ENCODE data around the gene STYXL2.

Gene STYXL2

DNA sequence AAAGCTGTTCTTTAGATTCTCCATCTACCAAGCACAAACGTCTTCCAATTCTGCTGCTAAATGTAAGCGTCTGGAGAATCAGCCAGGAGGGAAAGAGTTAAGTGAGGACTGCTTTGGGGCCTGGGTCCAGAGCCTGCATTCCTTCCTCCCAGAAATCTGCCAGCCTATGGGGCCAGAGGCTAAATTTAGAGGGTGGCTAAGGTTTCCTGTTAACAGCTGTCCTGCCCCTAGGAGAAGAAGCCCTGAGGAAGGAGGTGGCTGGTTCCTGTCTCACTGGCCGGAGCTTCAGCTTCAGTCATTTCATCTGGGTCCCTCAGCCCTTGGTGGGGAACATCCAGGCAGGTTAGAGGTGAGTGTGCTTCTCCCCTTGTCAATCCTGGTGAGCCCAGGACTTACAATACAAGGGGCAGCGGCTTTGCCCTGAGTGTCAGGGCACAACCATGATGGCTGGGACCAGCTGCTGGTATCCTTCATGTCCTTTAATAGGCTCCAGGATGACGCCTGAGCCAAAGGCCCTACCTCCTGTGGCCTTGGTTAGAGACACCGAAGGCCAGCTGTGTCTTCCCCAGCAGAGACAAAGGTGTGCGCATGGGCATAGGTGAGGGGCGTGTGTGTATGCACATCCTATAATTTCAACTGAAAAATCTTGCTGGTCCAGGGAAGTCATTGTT, at the start of gene STYXL2:
Gene STYXL2, plus strand, starts transcription at position 230 of the 671 bp plus-strand sequence. CDS start 775 bp downstream, outside the sequence.
- CTCF ChIA-PET: no interaction called here
- POLR2A ChIA-PET: interaction anchor here (2.1 kb wide), 1 partner anchor 126 kb away, joined by 8 read pairs; the partner anchor contains the start of gene POU2F1
- DNase-seq (ENCODE audit: extremely low spot score): no peak
- no peak for TF ChIP-seq SUZ12 (IDR thresholded peaks at IDR 0.05)
- TF ChIP-seq FOXM1 (IDR thresholded peaks at IDR 0.05; ENCODE audit: borderline replicate concordance): no peak
- TF ChIP-seq L3MBTL2 (conservative IDR thresholded peaks at IDR 0.05): no peak
- no peak for TF ChIP-seq NFRKB (IDR thresholded peaks at IDR 0.05)
- no peak for TF ChIP-seq FOXA1 (IDR thresholded peaks at IDR 0.05)
- TF ChIP-seq TARDBP (IDR thresholded peaks at IDR 0.05): no peak
- no peak for TF ChIP-seq FOXK2 (IDR thresholded peaks at IDR 0.05)
- TF ChIP-seq ZNF384 (IDR thresholded peaks at IDR 0.05): no peak

- CTCF ChIA-PET: interaction anchor here (1.2 to 1.6 kb wide), 2 partner anchors 136 to 176 kb away, joined by 3 to 4 read pairs; partner anchors contain the start of gene TADA1
- POLR2A ChIA-PET: no interaction called here
- no peak for DNase-seq (ENCODE audit: extremely low spot score)
- no peak for TF ChIP-seq TARDBP (IDR thresholded peaks at IDR 0.05)
- no peak for TF ChIP-seq FOXM1 (IDR thresholded peaks at IDR 0.05; ENCODE audit: borderline replicate concordance)
- TF ChIP-seq L3MBTL2 (conservative IDR thresholded peaks at IDR 0.05): no peak
- TF ChIP-seq ARNT (IDR thresholded peaks at IDR 0.05): no peak
- TF ChIP-seq FOXA1 (IDR thresholded peaks at IDR 0.05): no peak
- no peak for TF ChIP-seq NFRKB (IDR thresholded peaks at IDR 0.05)
- no peak for TF ChIP-seq CTBP1 (IDR thresholded peaks at IDR 0.05; ENCODE audit: borderline replicate concordance)
- no peak for TF ChIP-seq LEF1 (IDR thresholded peaks at IDR 0.05; ENCODE audit: borderline replicate concordance)
- no peak for TF ChIP-seq ELF4 (IDR thresholded peaks at IDR 0.05)
- TF ChIP-seq PKNOX1 (IDR thresholded peaks at IDR 0.05): no peak
- no peak for TF ChIP-seq SUZ12 (IDR thresholded peaks at IDR 0.05)
- no peak for TF ChIP-seq FOXK2 (IDR thresholded peaks at IDR 0.05)
- TF ChIP-seq ZNF384 (IDR thresholded peaks at IDR 0.05): no peak
- no peak for TF ChIP-seq BHLHE40 (IDR thresholded peaks at IDR 0.05; ENCODE audit: borderline replicate concordance)
Observed at GRCh38 chr1:167051907-167052306, 42.0 kb upstream of the STYXL2 start.

DNA sequence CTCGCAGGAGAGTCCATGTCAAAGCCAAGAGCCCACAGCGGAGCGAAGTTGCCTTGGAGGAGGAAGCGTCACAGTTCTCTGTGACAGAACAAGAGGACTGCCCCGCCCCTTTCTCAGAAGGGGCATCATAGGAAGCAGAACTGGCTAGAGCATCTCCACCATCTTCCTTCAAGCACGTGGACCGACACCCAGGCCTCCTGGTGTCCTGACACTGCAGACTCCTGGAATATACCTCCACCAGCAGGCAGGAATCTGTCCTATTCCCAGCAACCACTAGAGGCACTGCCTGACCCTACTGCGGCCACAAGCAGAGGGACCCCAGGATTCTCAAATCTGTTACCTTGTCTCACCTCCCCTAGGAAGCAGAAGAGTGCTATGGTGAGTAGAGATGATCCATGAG, 41.5 kb upstream of the STYXL2 start:
- peak; percentile 76 for DNase-seq (ENCODE audit: extremely low spot score)
- POLR2A ChIA-PET: no interaction called here
- CTCF ChIA-PET: interaction anchor here (1.2 to 1.6 kb wide), 4 partner anchors 136 to 176 kb away, joined by 3 to 7 read pairs (median 4); partner anchors contain the start of gene TADA1
- TF ChIP-seq L3MBTL2 (conservative IDR thresholded peaks at IDR 0.05): 0 out of 2 replicates have a peak, but pooled peaks have one; percentile 27
- TF ChIP-seq LEF1 (IDR thresholded peaks at IDR 0.05; ENCODE audit: borderline replicate concordance): no peak

DNA sequence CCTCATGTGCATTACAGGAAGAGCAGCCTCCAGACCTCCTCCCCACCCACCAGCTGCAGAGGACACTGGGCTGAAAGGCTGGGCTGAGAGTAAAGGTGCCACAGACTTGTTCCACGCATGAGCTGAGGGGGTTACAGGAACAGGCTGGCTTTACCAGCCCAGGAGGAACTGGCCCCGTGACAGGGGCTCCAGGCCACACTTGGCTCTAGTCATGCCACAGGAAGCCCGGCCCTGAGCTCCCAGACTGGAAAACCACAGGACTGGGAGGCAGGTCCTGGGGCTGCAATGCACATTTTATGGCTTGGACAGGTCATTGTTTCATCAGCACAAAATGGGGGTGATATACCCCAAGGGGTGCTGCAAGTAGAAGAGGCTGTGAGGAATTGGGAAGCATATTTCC, 39.3 kb upstream of the STYXL2 start:
- DNase-seq (ENCODE audit: extremely low spot score): no peak
- TF ChIP-seq FOXA1 (IDR thresholded peaks at IDR 0.05) (no peak), LEF1 (IDR thresholded peaks at IDR 0.05; ENCODE audit: borderline replicate concordance) (no peak), FOXM1 (IDR thresholded peaks at IDR 0.05; ENCODE audit: borderline replicate concordance) (no peak), TARDBP (IDR thresholded peaks at IDR 0.05) (no peak), ELF4 (IDR thresholded peaks at IDR 0.05) (no peak), SP1 (IDR thresholded peaks at IDR 0.05) (no peak), HDGF (IDR thresholded peaks at IDR 0.05; ENCODE audit: borderline replicate concordance) (no peak), NFRKB (IDR thresholded peaks at IDR 0.05) (no peak), L3MBTL2 (conservative IDR thresholded peaks at IDR 0.05) (no peak), ARNT (IDR thresholded peaks at IDR 0.05) (no peak), ZNF384 (IDR thresholded peaks at IDR 0.05) (no peak), CTBP1 (IDR thresholded peaks at IDR 0.05; ENCODE audit: borderline replicate concordance) (no peak), BHLHE40 (IDR thresholded peaks at IDR 0.05; ENCODE audit: borderline replicate concordance) (no peak), PKNOX1 (IDR thresholded peaks at IDR 0.05) (no peak), SUZ12 (IDR thresholded peaks at IDR 0.05) (no peak)
- POLR2A ChIA-PET: interaction anchor here (1.9 kb wide), 1 partner anchor 11 kb away, joined by 5 read pairs; no protein-coding TSS in a partner anchor
- CTCF ChIA-PET: interaction anchor here (1.1 to 2.2 kb wide), 2 partner anchors 11 to 144 kb away, joined by 4 to 6 read pairs; no protein-coding TSS in a partner anchor

DNA sequence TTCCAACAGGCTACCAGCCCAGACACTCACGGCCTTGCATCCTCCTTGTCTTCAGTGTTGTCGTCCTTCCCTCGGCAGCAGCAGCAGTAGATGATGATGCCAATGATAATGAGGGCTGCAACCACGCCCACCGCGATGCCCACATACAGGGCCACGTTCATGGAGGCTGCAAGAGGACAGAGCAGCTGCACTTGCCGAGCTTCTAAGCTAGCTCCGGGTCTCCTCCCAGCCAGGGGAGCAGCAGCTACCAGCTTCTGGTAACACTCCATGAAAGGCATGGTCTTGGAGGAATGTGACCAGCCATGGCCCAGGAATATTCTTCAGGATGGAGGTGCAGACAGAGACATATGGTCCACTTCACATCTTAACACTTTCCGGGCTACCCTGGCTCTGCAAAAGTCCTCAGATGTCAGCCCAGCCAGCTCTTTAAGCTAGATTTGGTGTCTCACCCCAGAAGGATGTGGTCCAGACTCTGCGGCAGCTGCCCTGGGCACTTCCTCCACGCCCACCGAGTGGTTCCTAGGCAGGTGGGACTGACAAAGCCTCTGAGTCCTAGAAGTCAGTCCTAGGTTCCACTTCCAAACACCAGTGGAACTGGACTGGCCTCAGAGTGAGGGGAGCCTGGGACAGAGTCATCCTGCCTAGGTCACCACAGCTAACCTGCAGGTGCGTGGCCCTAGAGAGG, 38.8 kb upstream of the STYXL2 start:
- POLR2A ChIA-PET: interaction anchor here (1.9 kb wide), 1 partner anchor 11 kb away, joined by 5 read pairs; no protein-coding TSS in a partner anchor
- CTCF ChIA-PET: interaction anchor here (1.0 to 2.2 kb wide), 3 partner anchors 12 to 145 kb away, joined by 3 to 6 read pairs (median 4); no protein-coding TSS in a partner anchor
- no peak for TF ChIP-seq FOXA1 (IDR thresholded peaks at IDR 0.05)
- no peak for TF ChIP-seq FOXM1 (IDR thresholded peaks at IDR 0.05; ENCODE audit: borderline replicate concordance)
- TF ChIP-seq PKNOX1 (IDR thresholded peaks at IDR 0.05): no peak
- no peak for TF ChIP-seq BHLHE40 (IDR thresholded peaks at IDR 0.05; ENCODE audit: borderline replicate concordance)
- no peak for TF ChIP-seq LEF1 (IDR thresholded peaks at IDR 0.05; ENCODE audit: borderline replicate concordance)
- TF ChIP-seq HDGF (IDR thresholded peaks at IDR 0.05; ENCODE audit: borderline replicate concordance): no peak
- no peak for TF ChIP-seq SP1 (IDR thresholded peaks at IDR 0.05)
- no peak for TF ChIP-seq ARNT (IDR thresholded peaks at IDR 0.05)
- TF ChIP-seq CTBP1 (IDR thresholded peaks at IDR 0.05; ENCODE audit: borderline replicate concordance): no peak
- TF ChIP-seq ZNF384 (IDR thresholded peaks at IDR 0.05): no peak
- TF ChIP-seq TARDBP (IDR thresholded peaks at IDR 0.05): no peak
- TF ChIP-seq SUZ12 (IDR thresholded peaks at IDR 0.05): no peak
- no peak for DNase-seq (ENCODE audit: extremely low spot score)
